Measurements from ENCODE around the gene PRSS35.
A peak's percentile ranks its signal among the peaks of the same experiment; 100 is the strongest.

PRSS35 gene

DNA sequence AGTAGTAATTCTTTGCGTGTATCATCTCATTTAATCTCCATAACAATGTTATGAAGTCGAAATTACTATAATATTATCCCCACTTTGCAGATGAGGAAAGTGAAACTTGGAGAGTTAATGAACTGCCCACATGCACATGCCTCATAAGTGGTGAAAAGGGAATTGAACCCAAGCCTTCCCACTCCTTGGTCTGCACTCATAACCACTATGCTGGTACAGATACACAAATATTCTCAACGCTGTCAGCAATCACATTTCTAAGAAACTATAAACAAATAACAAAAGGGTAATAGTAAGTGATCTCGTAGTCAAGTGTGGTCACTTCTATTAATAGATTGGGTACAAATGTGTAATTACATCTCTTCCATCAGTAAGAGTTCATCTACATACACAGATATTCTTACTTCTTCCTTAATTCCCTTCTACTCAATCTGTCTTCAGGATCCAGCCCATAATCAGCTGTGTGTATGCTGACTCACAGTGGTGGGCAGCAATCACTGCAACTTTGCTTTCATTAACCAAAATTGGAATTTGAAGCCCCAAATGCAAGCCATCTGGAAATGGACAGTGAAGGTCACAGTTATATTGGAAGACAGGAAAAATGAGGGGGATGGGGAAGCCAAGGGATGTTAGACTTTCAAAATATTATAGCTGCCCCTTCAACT is 6.6 kb downstream of the PRSS35 start:
- Histone ChIP-seq H2BK120ac (ENCODE audit: low read depth, low read length) (no peak overlapping the region), H2BK5ac (ENCODE audit: low read length) (no peak overlapping the region), H2BK15ac (replicated peaks; ENCODE audit: low read depth) (no peak overlapping the region), H3K4me2 (ENCODE audit: low read length) (no peak overlapping the region), H3K4me3 (ENCODE audit: low read length) (no peak overlapping the region), H2AK5ac (ENCODE audit: low read length) (no peak overlapping the region), H3K4me1 (ENCODE audit: control insufficient read depth, low read depth, low read length) (no peaks in the 10 kb centered on the region), H4K5ac (ENCODE audit: low read length) (no peak overlapping the region), H3K27me3 (ENCODE audit: insufficient read depth, low read length, poor library complexity) (no peaks in the 10 kb centered on the region), H4K8ac (ENCODE audit: low read depth, low read length) (no peak overlapping the region), H3K9ac (ENCODE audit: low read length) (no peak overlapping the region), H3K27ac (ENCODE audit: low read depth, low read length) (no peak overlapping the region), H3K23ac (ENCODE audit: low read length) (no peak overlapping the region), H3K56ac (ENCODE audit: low read length) (no peak overlapping the region), H3K79me1 (ENCODE audit: low read length) (no peaks in the 10 kb centered on the region), H3K79me2 (ENCODE audit: control insufficient read depth, insufficient read depth, low read length) (no peaks in the 10 kb centered on the region), H3K36me3 (ENCODE audit: control insufficient read depth, insufficient read depth, low read length) (no peaks in the 10 kb centered on the region), H3K4ac (ENCODE audit: low read depth, low read length) (no peak overlapping the region), H3K18ac (ENCODE audit: low read length) (no peak overlapping the region)
- peak; percentile 28 for DNase-seq
- WGBS (ENCODE audit: extremely low coverage, insufficient coverage, low lambda C conversion rate): no CpG with 5 or more reads among the region's 4 CpGs

DNA sequence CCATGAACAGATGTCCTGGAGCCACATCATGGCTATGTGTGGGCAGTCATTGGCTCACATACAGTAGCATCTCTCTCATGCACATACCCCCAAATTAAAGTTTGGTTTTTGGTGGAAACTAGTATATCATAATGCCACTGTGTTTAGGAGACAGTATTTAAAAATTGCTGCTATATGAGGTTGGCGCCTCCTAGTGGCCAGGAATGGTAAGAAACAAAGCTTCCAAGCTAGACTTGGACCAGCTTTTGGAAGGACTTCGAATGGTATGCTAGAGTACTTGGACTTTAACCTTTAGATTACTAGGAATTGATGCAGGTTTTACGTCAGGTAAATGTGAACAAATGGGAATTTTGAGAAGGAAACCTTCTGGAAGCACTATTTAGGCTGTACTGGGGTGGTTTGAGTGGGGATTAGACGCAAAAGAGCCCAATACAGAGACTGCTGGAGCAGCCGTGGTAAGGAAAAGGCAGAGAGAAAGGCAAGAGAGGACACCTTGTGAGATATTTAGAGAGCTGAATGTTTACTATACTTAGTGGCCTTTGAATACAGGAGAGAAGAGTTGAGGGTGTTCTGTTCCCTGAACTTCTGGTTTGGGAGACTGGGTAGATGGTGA is 23.8 kb downstream of the PRSS35 start:
- H3K27ac ChIP-seq (ENCODE audit: low read depth, low read length): no peak overlapping the region
- H3K79me2 ChIP-seq (ENCODE audit: control insufficient read depth, insufficient read depth, low read length): no peaks in the 10 kb centered on the region
- DNase-seq: peak; percentile 73
- H3K36me3 ChIP-seq (ENCODE audit: control insufficient read depth, insufficient read depth, low read length): no peaks in the 10 kb centered on the region
- no peak overlapping the region for H2BK5ac ChIP-seq (ENCODE audit: low read length)
- no peaks in the 10 kb centered on the region for H3K4me1 ChIP-seq (ENCODE audit: control insufficient read depth, low read depth, low read length)
- no peak overlapping the region for H2BK120ac ChIP-seq (ENCODE audit: low read depth, low read length)
- no peaks in the 10 kb centered on the region for H3K27me3 ChIP-seq (ENCODE audit: insufficient read depth, low read length, poor library complexity)
- no peak overlapping the region for H4K5ac ChIP-seq (ENCODE audit: low read length)
- no peak overlapping the region for H3K23ac ChIP-seq (ENCODE audit: low read length)
- no peak overlapping the region for H3K4me3 ChIP-seq (ENCODE audit: low read length)
- no peak overlapping the region for H4K8ac ChIP-seq (ENCODE audit: low read depth, low read length)
- no peak overlapping the region for H2AK5ac ChIP-seq (ENCODE audit: low read length)
- no peak overlapping the region for H2BK15ac ChIP-seq (replicated peaks; ENCODE audit: low read depth)
- no peak overlapping the region for H3K9ac ChIP-seq (ENCODE audit: low read length)
- no peak overlapping the region for H3K56ac ChIP-seq (ENCODE audit: low read length)
- no CpG with 5 or more reads among the region's 5 CpGs for WGBS (ENCODE audit: extremely low coverage, insufficient coverage, low lambda C conversion rate)
- no peak overlapping the region for H3K4me2 ChIP-seq (ENCODE audit: low read length)
- no peak overlapping the region for H3K18ac ChIP-seq (ENCODE audit: low read length)
- no peaks in the 10 kb centered on the region for H3K79me1 ChIP-seq (ENCODE audit: low read length)
- no peak overlapping the region for H3K4ac ChIP-seq (ENCODE audit: low read depth, low read length)

DNA sequence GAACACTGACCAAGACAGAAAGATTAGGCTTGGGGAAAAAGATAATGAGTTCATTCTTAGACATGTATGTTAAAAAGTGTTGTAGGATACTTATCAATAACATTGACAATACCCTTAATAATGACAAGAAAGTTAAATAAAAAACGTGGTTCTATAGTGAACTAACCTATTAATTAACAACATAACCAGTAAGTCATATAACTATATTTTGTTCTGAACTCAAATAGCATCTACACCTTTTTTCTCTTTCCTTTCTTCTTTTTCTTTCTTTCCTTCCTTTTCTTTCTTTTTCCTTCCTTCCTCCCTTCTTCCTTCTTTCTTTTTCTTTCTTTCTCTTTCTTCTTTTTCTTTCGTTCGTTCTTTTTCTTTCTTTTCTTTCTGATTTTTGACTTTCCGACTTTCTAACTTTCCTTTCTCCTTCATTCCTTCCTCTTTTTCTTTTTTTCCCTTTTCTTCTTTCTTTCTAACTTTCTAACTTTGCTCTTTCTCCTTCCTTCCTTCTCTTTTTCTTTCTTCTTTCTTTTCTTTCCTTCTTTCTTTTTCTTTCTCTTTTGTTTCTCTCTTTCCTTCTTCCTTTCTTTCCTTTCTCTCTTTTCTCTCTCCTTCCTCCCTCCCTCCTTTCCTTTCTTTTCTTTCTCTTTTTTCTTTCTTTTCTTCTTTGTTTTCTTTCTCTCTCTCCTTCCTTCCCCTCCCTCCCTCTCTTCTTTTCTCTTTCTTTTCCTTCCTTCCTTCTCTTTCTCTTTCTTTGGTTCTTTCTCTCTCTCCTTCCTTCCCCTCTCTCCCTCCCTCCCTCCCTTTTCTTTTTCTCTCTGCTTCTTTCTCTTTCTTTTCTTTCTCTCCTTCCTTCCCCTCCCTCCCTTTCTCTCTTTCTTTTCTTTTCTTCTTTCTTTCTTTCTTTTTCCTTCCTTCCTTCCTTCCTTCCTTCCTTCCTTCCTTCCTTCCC is 24.6 kb downstream of the PRSS35 start:
- Histone ChIP-seq H3K79me2 (ENCODE audit: control insufficient read depth, insufficient read depth, low read length) (no peaks in the 10 kb centered on the region), H2BK120ac (ENCODE audit: low read depth, low read length) (no peak overlapping the region), H3K36me3 (ENCODE audit: control insufficient read depth, insufficient read depth, low read length) (no peaks in the 10 kb centered on the region), H2AK5ac (ENCODE audit: low read length) (no peak overlapping the region), H3K4me3 (ENCODE audit: low read length) (no peak overlapping the region), H3K18ac (ENCODE audit: low read length) (no peak overlapping the region), H3K56ac (ENCODE audit: low read length) (no peak overlapping the region), H3K9ac (ENCODE audit: low read length) (no peak overlapping the region), H2BK15ac (replicated peaks; ENCODE audit: low read depth) (no peak overlapping the region), H3K27ac (ENCODE audit: low read depth, low read length) (no peak overlapping the region), H2BK5ac (ENCODE audit: low read length) (no peak overlapping the region), H3K4ac (ENCODE audit: low read depth, low read length) (no peak overlapping the region), H3K4me1 (ENCODE audit: control insufficient read depth, low read depth, low read length) (no peaks in the 10 kb centered on the region), H3K27me3 (ENCODE audit: insufficient read depth, low read length, poor library complexity) (no peaks in the 10 kb centered on the region), H3K4me2 (ENCODE audit: low read length) (no peak overlapping the region), H4K5ac (ENCODE audit: low read length) (no peak overlapping the region), H3K79me1 (ENCODE audit: low read length) (no peaks in the 10 kb centered on the region), H4K8ac (ENCODE audit: low read depth, low read length) (no peak overlapping the region), H3K23ac (ENCODE audit: low read length) (no peak overlapping the region)
- no peak for DNase-seq
- 100% methylated on average over 1 of the region's 4 CpGs for WGBS (ENCODE audit: extremely low coverage, insufficient coverage, low lambda C conversion rate)

DNA sequence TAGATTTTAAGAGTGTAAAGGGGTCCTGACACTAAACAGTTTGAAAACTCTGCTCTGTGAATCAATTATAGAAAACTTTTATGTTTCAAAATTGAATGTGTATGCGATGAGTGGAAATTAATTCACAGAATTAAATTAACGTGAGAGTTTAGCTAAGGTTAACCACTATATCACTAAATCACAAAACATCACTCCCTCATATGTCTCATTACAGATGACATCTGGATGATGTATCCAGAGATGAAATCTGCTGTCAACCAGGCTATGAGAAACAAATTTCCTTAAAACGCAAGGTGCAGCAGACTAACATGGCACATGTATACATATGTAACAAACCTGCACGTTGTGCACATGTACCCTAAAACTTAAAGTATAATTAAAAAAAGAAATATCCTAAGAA is 27.3 kb downstream of the PRSS35 start:
- Histone ChIP-seq H3K18ac (ENCODE audit: low read length) (no peak overlapping the region), H3K23ac (ENCODE audit: low read length) (no peak overlapping the region), H2AK5ac (ENCODE audit: low read length) (no peak overlapping the region), H3K27me3 (ENCODE audit: insufficient read depth, low read length, poor library complexity) (no peaks in the 10 kb centered on the region), H3K4me1 (ENCODE audit: control insufficient read depth, low read depth, low read length) (no peaks in the 10 kb centered on the region), H2BK15ac (replicated peaks; ENCODE audit: low read depth) (no peak overlapping the region), H3K79me1 (ENCODE audit: low read length) (no peaks in the 10 kb centered on the region), H3K79me2 (ENCODE audit: control insufficient read depth, insufficient read depth, low read length) (no peaks in the 10 kb centered on the region), H3K27ac (ENCODE audit: low read depth, low read length) (no peak overlapping the region), H3K4ac (ENCODE audit: low read depth, low read length) (no peak overlapping the region), H3K56ac (ENCODE audit: low read length) (no peak overlapping the region), H3K4me3 (ENCODE audit: low read length) (no peak overlapping the region), H2BK120ac (ENCODE audit: low read depth, low read length) (no peak overlapping the region), H3K4me2 (ENCODE audit: low read length) (no peak overlapping the region), H4K5ac (ENCODE audit: low read length) (no peak overlapping the region), H2BK5ac (ENCODE audit: low read length) (no peak overlapping the region), H3K9ac (ENCODE audit: low read length) (no peak overlapping the region), H3K36me3 (ENCODE audit: control insufficient read depth, insufficient read depth, low read length) (no peaks in the 10 kb centered on the region), H4K8ac (ENCODE audit: low read depth, low read length) (no peak overlapping the region)
- WGBS (ENCODE audit: extremely low coverage, insufficient coverage, low lambda C conversion rate): 100% methylated on average over 1 of the region's 4 CpGs
- no peak for DNase-seq

DNA sequence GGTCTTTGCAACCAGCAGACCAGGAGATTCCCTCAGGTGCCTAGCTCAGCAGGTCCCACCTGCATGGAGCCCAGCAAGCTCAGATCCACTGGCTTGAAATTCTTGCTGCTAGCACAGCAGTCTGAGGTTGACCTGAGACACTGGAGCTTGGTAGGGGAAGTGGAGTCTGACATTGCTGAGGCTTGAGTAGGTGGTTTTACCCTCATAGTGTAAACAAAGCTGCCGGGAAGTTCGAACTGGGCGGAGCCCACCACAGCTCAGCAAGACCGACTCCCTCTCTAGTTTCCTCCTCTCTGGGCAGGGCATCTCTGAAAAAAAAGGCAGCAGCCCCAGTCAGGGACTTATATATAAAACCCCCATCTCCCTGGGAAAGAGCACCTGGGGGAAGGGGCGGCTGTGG is 34.3 kb downstream of the PRSS35 start:
- Histone ChIP-seq H4K8ac (ENCODE audit: low read depth, low read length) (no peak overlapping the region), H3K79me2 (ENCODE audit: control insufficient read depth, insufficient read depth, low read length) (no peaks in the 10 kb centered on the region), H3K18ac (ENCODE audit: low read length) (no peak overlapping the region), H2AK5ac (ENCODE audit: low read length) (no peak overlapping the region), H3K4me1 (ENCODE audit: control insufficient read depth, low read depth, low read length) (no peaks in the 10 kb centered on the region), H2BK15ac (replicated peaks; ENCODE audit: low read depth) (no peak overlapping the region), H3K4ac (ENCODE audit: low read depth, low read length) (no peak overlapping the region), H3K36me3 (ENCODE audit: control insufficient read depth, insufficient read depth, low read length) (no peaks in the 10 kb centered on the region), H3K79me1 (ENCODE audit: low read length) (no peaks in the 10 kb centered on the region), H3K9ac (ENCODE audit: low read length) (no peak overlapping the region), H3K4me3 (ENCODE audit: low read length) (no peak overlapping the region), H4K5ac (ENCODE audit: low read length) (no peak overlapping the region), H2BK120ac (ENCODE audit: low read depth, low read length) (no peak overlapping the region), H3K4me2 (ENCODE audit: low read length) (no peak overlapping the region), H3K27me3 (ENCODE audit: insufficient read depth, low read length, poor library complexity) (no peaks in the 10 kb centered on the region), H3K23ac (ENCODE audit: low read length) (no peak overlapping the region), H3K56ac (ENCODE audit: low read length) (no peak overlapping the region), H2BK5ac (ENCODE audit: low read length) (no peak overlapping the region), H3K27ac (ENCODE audit: low read depth, low read length) (no peak overlapping the region)
- WGBS (ENCODE audit: extremely low coverage, insufficient coverage, low lambda C conversion rate): no CpG with 5 or more reads among the region's 5 CpGs
- no peak for DNase-seq
